H9 (cell line): Measurements from ENCODE around the gene MTO1. TPM values are rescaled to one million over a fixed set of nuclear protein-coding genes. Genes with fewer than 3 reads are reported as not detected.
"Not testable (repeated sequence)": the region's sequence is repeated elsewhere in the genome, so short reads cannot be mapped to it uniquely, and the experiment has no call there.

Source experiments
- DNase-seq: peaks from one replicate; pipeline ENCODE4 v3.0.0-alpha.2; 2017
- H2AFZ ChIP-seq: one replicate; pipeline ENCODE4 v1.6.1; 2013; ENCODE audit warnings: mild to moderate bottlenecking, low read length, control low read depth, moderate library complexity
- H2AK5ac ChIP-seq: 2 replicates; pipeline ENCODE4 v1.6.1; 2013; ENCODE audit warnings: low read length, control low read depth, mixed read lengths; ENCODE audit not compliant: insufficient read length
- H2BK120ac ChIP-seq: one replicate; pipeline ENCODE4 v1.6.1; 2013; ENCODE audit warnings: low read depth, mild to moderate bottlenecking, low read length, control low read depth, inconsistent platforms; ENCODE audit not compliant: poor library complexity, severe bottlenecking
- H2BK12ac ChIP-seq: 2 replicates; pipeline ENCODE4 v1.6.1; 2013; ENCODE audit warnings: low read length, control low read depth, mixed read lengths, low read depth; ENCODE audit not compliant: insufficient read length
- H2BK15ac ChIP-seq: 2 replicates; pipeline ENCODE4 v1.6.1; 2013; ENCODE audit warnings: low read depth, low read length, control low read depth
- H2BK20ac ChIP-seq: one replicate; pipeline ENCODE4 v1.6.1; 2013; ENCODE audit warnings: low read depth, mild to moderate bottlenecking, low read length, control low read depth, inconsistent platforms; ENCODE audit not compliant: poor library complexity, severe bottlenecking
- H2BK5ac ChIP-seq: 2 replicates; pipeline ENCODE4 v1.6.1; 2013; ENCODE audit warnings: low read length, control low read depth, mixed read lengths; ENCODE audit not compliant: insufficient read length
- H3K14ac ChIP-seq: 2 replicates; pipeline ENCODE4 v1.6.1; 2013; ENCODE audit warnings: low read length, control low read depth; ENCODE audit not compliant: insufficient read depth
- H3K18ac ChIP-seq: 2 replicates; pipeline ENCODE4 v1.6.1; 2013; ENCODE audit warnings: low read depth, mild to moderate bottlenecking, mixed read lengths, low read length, control low read depth; ENCODE audit not compliant: insufficient read length
- H3K23ac ChIP-seq: 2 replicates; pipeline ENCODE4 v1.6.1; 2013; ENCODE audit warnings: low read length, control low read depth, mixed read lengths, low read depth; ENCODE audit not compliant: insufficient read length
- H3K23me2 ChIP-seq: 2 replicates; pipeline ENCODE4 v1.6.1; 2013; ENCODE audit warnings: low read depth, mild to moderate bottlenecking, mixed read lengths, low read length, control low read depth; ENCODE audit not compliant: insufficient read length, poor library complexity, severe bottlenecking
- H3K27ac ChIP-seq: 2 replicates; pipeline ENCODE4 v1.5.1; 2013; ENCODE audit warnings: low read length, control low read depth, mixed read lengths, low read depth; ENCODE audit not compliant: insufficient read length
- H3K27me3 ChIP-seq: 2 replicates; pipeline ENCODE4 v1.6.1; 2013; ENCODE audit warnings: low read length, control low read depth, inconsistent platforms; ENCODE audit not compliant: insufficient read depth
- H3K4ac ChIP-seq: 2 replicates; pipeline ENCODE4 v1.6.1; 2013; ENCODE audit warnings: low read depth, mild to moderate bottlenecking, control low read depth, inconsistent platforms, low read length, moderate library complexity
- H3K4me1 ChIP-seq: 2 replicates; pipeline ENCODE4 v1.6.1; 2013; ENCODE audit warnings: low read length, control low read depth, inconsistent platforms; ENCODE audit not compliant: insufficient read depth
- H3K4me2 ChIP-seq: 2 replicates; pipeline ENCODE4 v1.6.1; 2013; ENCODE audit warnings: low read length, control low read depth, mixed read lengths; ENCODE audit not compliant: insufficient read length, insufficient read depth
- H3K56ac ChIP-seq: 2 replicates; pipeline ENCODE4 v1.6.1; 2013; ENCODE audit warnings: low read depth, mild to moderate bottlenecking, mixed read lengths, low read length, control low read depth; ENCODE audit not compliant: insufficient read length
- H3K79me1 ChIP-seq: 2 replicates; pipeline ENCODE4 v1.6.1; 2013; ENCODE audit warnings: low read depth, mild to moderate bottlenecking, moderate library complexity, low read length, control low read depth, inconsistent platforms; ENCODE audit not compliant: insufficient read depth, poor library complexity, severe bottlenecking
- H3K79me2 ChIP-seq: 2 replicates; pipeline ENCODE4 v1.6.1; 2013; ENCODE audit warnings: low read length, control low read depth, inconsistent platforms; ENCODE audit not compliant: insufficient read depth
- H3K9ac ChIP-seq: 2 replicates; pipeline ENCODE4 v1.6.1; 2013; ENCODE audit warnings: low read length, control low read depth, mixed read lengths; ENCODE audit not compliant: insufficient read length; ENCODE audit errors: extremely low read depth
- H3K9me3 ChIP-seq: one replicate; pipeline ENCODE4 v1.6.1; 2013; ENCODE audit warnings: low read depth, low read length, inconsistent platforms; ENCODE audit not compliant: control insufficient read depth
- H3T11ph ChIP-seq: one replicate; pipeline ENCODE4 v1.6.1; 2013; ENCODE audit warnings: mild to moderate bottlenecking, low read length, control low read depth, inconsistent platforms
- H4K20me1 ChIP-seq: one replicate; pipeline ENCODE4 v1.6.1; 2013; ENCODE audit not compliant: control insufficient read depth, insufficient read length, insufficient read depth
- H4K5ac ChIP-seq: 2 replicates; pipeline ENCODE4 v1.6.1; 2013; ENCODE audit warnings: low read depth, mild to moderate bottlenecking, mixed read lengths, low read length, control low read depth; ENCODE audit not compliant: insufficient read length
- H4K8ac ChIP-seq: replicated peaks from 2 replicates; pipeline ENCODE4 v1.6.1; 2013; ENCODE audit warnings: low read length, control low read depth, mixed read lengths, low read depth; ENCODE audit not compliant: insufficient read length
- H4K91ac ChIP-seq: 2 replicates; pipeline ENCODE4 v1.6.1; 2013; ENCODE audit warnings: low read depth, mild to moderate bottlenecking, moderate library complexity, mixed read lengths, low read length, control low read depth; ENCODE audit not compliant: insufficient read length
- H3K27ac Mint-ChIP-seq, 3 experiments: 2 replicates in 2 of 3; 3 replicates in 1 of 3; pipeline ENCODE4 v1.8.0; 2020 to 2021; ENCODE audit warnings: mixed read lengths in 3 of 3, mild to moderate bottlenecking in 1 of 3, moderate library complexity in 1 of 3
- H3K27me3 Mint-ChIP-seq: 2 replicates; pipeline ENCODE4 v1.8.0; 2021; ENCODE audit warnings: low read depth, mild to moderate bottlenecking, moderate library complexity, mixed read lengths
- H3K36me3 Mint-ChIP-seq, 3 experiments: 2 replicates in 2 of 3; 3 replicates in 1 of 3; pipeline ENCODE4 v1.8.0; 2020 to 2021; ENCODE audit warnings: low read depth in 3 of 3, mixed read lengths in 3 of 3; ENCODE audit not compliant: insufficient read depth in 1 of 3
- H3K4me1 Mint-ChIP-seq, 2 experiments: 2 replicates each; pipeline ENCODE4 v1.8.0; 2020; ENCODE audit warnings: mixed read lengths in 2 of 2
- H3K4me3 Mint-ChIP-seq, 2 experiments: 2 replicates in 1 of 2; 3 replicates in 1 of 2; pipeline ENCODE4 v1.8.0; 2020 to 2021; ENCODE audit warnings: mild to moderate bottlenecking in 2 of 2, mixed read lengths in 2 of 2, moderate library complexity in 1 of 2
- H3K9me3 Mint-ChIP-seq, 2 experiments: 2 replicates in 1 of 2; 3 replicates in 1 of 2; pipeline ENCODE4 v1.8.0; 2020; ENCODE audit warnings: mild to moderate bottlenecking in 2 of 2, mixed read lengths in 2 of 2, moderate library complexity in 1 of 2
- WGBS: extraction: QIAGEN DNeasy Blood & Tissue Kit; methylation state at CpG from one replicate; pipeline ENCODE4 v1.1.7; 2013; ENCODE audit warnings: missing lambda C conversion rate, low lambda C conversion rate, mixed read lengths; ENCODE audit not compliant: insufficient read length; ENCODE audit errors: extremely low coverage; 5-methylcytosine and 5-hydroxymethylcytosine counted together
- total RNA-seq: library from RNA; stranded (reverse); gene quantifications from 2 replicates; pipeline ENCODE4 v1.2.1, GENCODE V29; 2021
- TF ChIP-seq, protein P1 (sequence below): fragments of 200-600 bp; sonication (generic); conservative IDR thresholded peaks from 3 replicates; pipeline ENCODE4 v1.8.0; 2021; ENCODE audit warnings: antibody characterized with exemption, mild to moderate bottlenecking

MTO1 gene
- total RNA-seq, 1 experiment from 2014 or later = 27.8 TPM

DNA sequence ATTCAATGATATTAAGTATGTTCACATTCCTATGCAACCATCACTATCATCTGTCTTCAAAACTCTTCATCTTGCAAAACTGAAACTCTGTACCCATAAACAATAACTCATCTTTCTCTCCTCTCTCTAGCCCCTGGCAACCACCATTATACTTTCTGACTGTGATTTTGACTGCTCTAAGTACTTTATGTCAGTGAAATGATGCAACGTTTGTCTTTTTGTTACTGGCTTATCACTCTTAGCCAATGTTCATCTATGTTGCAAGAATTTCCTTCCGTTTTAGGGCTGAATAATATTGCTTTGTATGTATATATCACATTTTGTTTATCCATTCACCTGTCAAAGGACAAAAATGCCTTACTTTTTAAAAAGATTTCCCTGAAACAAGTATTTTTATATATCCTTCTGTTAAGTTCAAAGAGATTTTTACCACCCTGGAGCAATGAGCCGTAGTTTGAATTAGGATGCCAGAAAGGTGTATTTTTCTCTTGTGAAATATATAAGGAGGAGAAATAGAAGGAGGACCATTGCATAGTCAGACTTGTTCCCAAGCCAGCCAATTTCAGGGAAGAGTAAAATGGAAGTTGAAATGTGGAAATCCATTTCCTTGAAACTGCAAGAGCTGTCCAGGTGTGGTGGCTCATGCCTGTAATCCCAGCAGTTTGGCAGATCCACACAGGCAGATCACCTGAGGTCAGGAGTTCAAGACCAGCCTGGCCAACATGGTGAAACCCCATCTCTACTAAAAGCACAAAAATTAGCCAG, 5.5 kb upstream of the MTO1 start:
- no peak overlapping the region for H3K56ac ChIP-seq
- no peak overlapping the region for H2BK20ac ChIP-seq
- Mint-ChIP-seq H3K27me3 (peaks cover 16% of the 10 kb centered on the region), H3K27ac (no peak overlapping the region), H3K4me3 (no peak overlapping the region), H3K9me3 (no peaks in the 10 kb centered on the region), H3K36me3 (no peaks in the 10 kb centered on the region), H3K4me1 (peaks cover 0 to 8% of the 10 kb centered on the region in 2 experiments; a peak in 2 of 4 replicates)
- H2BK120ac ChIP-seq = no peak overlapping the region
- no peak overlapping the region for H2BK5ac ChIP-seq
- no peak overlapping the region for H3K18ac ChIP-seq
- H3K4ac ChIP-seq = no peak overlapping the region
- DNase-seq = no peak
- peaks cover 3% of the 10 kb centered on the region for H3K23me2 ChIP-seq
- H3K9me3 ChIP-seq = no peaks in the 10 kb centered on the region
- no peak overlapping the region for H3K4me2 ChIP-seq
- H4K20me1 ChIP-seq = no peaks in the 10 kb centered on the region
- H3K27ac ChIP-seq = no peak overlapping the region
- H3K79me1 ChIP-seq = no peaks in the 10 kb centered on the region
- H2AK5ac ChIP-seq = no peak overlapping the region
- no peak overlapping the region for H4K91ac ChIP-seq
- no peaks in the 10 kb centered on the region for H3K79me2 ChIP-seq
- no peaks in the 10 kb centered on the region for H3K4me1 ChIP-seq
- no peak overlapping the region for H4K8ac ChIP-seq
- no peak overlapping the region for H2BK15ac ChIP-seq
- no peaks in the 10 kb centered on the region for H3K27me3 ChIP-seq
- H3K14ac ChIP-seq = no peak overlapping the region
- WGBS = no CpG with 5 or more reads among the region's 3 CpGs
- no peak overlapping the region for H3K23ac ChIP-seq
- TF ChIP-seq, protein P1, sequence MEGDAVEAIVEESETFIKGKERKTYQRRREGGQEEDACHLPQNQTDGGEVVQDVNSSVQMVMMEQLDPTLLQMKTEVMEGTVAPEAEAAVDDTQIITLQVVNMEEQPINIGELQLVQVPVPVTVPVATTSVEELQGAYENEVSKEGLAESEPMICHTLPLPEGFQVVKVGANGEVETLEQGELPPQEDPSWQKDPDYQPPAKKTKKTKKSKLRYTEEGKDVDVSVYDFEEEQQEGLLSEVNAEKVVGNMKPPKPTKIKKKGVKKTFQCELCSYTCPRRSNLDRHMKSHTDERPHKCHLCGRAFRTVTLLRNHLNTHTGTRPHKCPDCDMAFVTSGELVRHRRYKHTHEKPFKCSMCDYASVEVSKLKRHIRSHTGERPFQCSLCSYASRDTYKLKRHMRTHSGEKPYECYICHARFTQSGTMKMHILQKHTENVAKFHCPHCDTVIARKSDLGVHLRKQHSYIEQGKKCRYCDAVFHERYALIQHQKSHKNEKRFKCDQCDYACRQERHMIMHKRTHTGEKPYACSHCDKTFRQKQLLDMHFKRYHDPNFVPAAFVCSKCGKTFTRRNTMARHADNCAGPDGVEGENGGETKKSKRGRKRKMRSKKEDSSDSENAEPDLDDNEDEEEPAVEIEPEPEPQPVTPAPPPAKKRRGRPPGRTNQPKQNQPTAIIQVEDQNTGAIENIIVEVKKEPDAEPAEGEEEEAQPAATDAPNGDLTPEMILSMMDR = no peak
- no peak overlapping the region for H3T11ph ChIP-seq
- no peak overlapping the region for H4K5ac ChIP-seq
- H2BK12ac ChIP-seq = no peak overlapping the region
- H2AFZ ChIP-seq = no peak overlapping the region
- no peak overlapping the region for H3K9ac ChIP-seq

DNA sequence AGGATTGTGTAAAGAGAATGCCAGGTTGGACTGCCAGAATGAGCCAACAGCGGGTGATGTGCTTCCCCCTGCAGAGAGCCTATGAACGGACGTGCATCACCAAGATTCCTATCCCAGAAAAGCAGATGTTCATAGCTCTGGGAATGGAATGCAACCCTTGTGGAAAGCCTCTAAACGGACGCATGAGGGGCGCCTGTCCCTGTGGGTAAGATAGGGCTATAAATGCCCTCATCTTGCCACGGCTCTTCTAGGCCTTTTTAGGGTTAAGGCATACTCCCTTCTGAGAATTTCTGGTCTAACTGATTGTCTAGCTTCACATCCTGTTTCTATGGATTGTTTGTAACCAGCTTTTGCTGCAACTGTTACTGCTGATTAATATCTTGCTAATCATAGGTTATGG, 2.1 kb upstream of the MTO1 start:
- H3K27ac ChIP-seq, H3K79me1 ChIP-seq, H3K79me2 ChIP-seq, H3T11ph ChIP-seq, H3K23ac ChIP-seq, H2BK15ac ChIP-seq, H4K20me1 ChIP-seq, H4K5ac ChIP-seq, H4K8ac ChIP-seq, DNase-seq, H3K9me3 ChIP-seq, H3K27me3 Mint-ChIP-seq, H3K4me3 Mint-ChIP-seq, H3K9me3 Mint-ChIP-seq, H2BK120ac ChIP-seq, H3K9ac ChIP-seq, H4K91ac ChIP-seq, H3K4ac ChIP-seq, H3K4me2 ChIP-seq, H2AFZ ChIP-seq, H3K27ac Mint-ChIP-seq, H3K14ac ChIP-seq, H3K27me3 ChIP-seq, H3K18ac ChIP-seq, H2BK12ac ChIP-seq, H3K56ac ChIP-seq, H3K23me2 ChIP-seq, H2BK20ac ChIP-seq, H3K4me1 ChIP-seq, H2BK5ac ChIP-seq, H2AK5ac ChIP-seq: not testable (repeated sequence)
- WGBS = no CpG with 5 or more reads among the region's 7 CpGs
- Mint-ChIP-seq H3K36me3 (peaks cover 4 to 11% (median 9%) of the 10 kb centered on the region in 3 experiments; a peak in 5 of 7 replicates), H3K4me1 (peaks cover 4 to 17% of the 10 kb centered on the region in 2 experiments; a peak in 3 of 4 replicates)
